Activated T-helper 1 cell treated with anti-CD3 and anti-CD28 coated beads, Interleukin-12 subunit alpha, Interleukin-12 subunit beta, Interleukin-2, Interleukin-4 antibody, amounts not matched to agents 30 ng/mL and 10 ng/mL and 1 ng/mL, durations not matched to agents 14 hours and 24 hours and 36 hours (primary cell): ENCODE measurements around the gene ENTPD2. TPM values are rescaled to one million over a fixed set of nuclear protein-coding genes. Genes with fewer than 3 reads are reported as not detected.

Experiments used
- DNase-seq: peaks from one replicate; pipeline ENCODE4 v3.0.0; 2021; ENCODE audit warnings: low spot score
- H3K27ac Mint-ChIP-seq: one replicate; pipeline ENCODE4 v1.8.0; 2021; ENCODE audit warnings: mild to moderate bottlenecking, mixed read lengths
- H3K27me3 Mint-ChIP-seq: one replicate; pipeline ENCODE4 v1.8.0; 2022; ENCODE audit warnings: mild to moderate bottlenecking, moderate library complexity, mixed read lengths; ENCODE audit not compliant: insufficient read depth
- H3K36me3 Mint-ChIP-seq: one replicate; pipeline ENCODE4 v1.8.0; 2021; ENCODE audit warnings: low read depth, mixed read lengths
- H3K4me1 Mint-ChIP-seq: one replicate; pipeline ENCODE4 v1.8.0; 2021; ENCODE audit warnings: low read depth, mixed read lengths
- H3K4me3 Mint-ChIP-seq: one replicate; pipeline ENCODE4 v1.8.0; 2021; ENCODE audit warnings: mild to moderate bottlenecking, moderate library complexity, mixed read lengths
- H3K9me3 Mint-ChIP-seq: one replicate; pipeline ENCODE4 v1.8.0; 2021; ENCODE audit warnings: mixed read lengths
- intact Hi-C: fragments of 100-400 bp; cut with micrococcal nuclease; formaldehyde crosslinking; loops from one replicate; pipeline ENCODE4 v1.15.1; 2024
- total RNA-seq: library from RNA; stranded (reverse); gene quantifications from 2 replicates; pipeline ENCODE4 v1.2.3, GENCODE V29; 2022

The ENTPD2 gene
- total RNA-seq, 1 donor from 2014 or later: not detected

- H3K36me3 Mint-ChIP-seq: no peaks in the 10 kb centered on the region
- intact Hi-C loops: loop anchor here (5.0 to 10.0 kb wide), 3 partner anchors 131 to 539 kb away; partner anchors contain the start of gene SEC16A
- H3K4me1 Mint-ChIP-seq: no peaks in the 10 kb centered on the region
- H3K4me3 Mint-ChIP-seq: no peak overlapping the region
- no peaks in the 10 kb centered on the region for H3K27me3 Mint-ChIP-seq
- H3K27ac Mint-ChIP-seq: no peak overlapping the region
- no peak for DNase-seq
- H3K9me3 Mint-ChIP-seq: no peaks in the 10 kb centered on the region
Observed at GRCh38 chr9:137023583-137023991, 30.3 kb downstream of the ENTPD2 start.

DNA sequence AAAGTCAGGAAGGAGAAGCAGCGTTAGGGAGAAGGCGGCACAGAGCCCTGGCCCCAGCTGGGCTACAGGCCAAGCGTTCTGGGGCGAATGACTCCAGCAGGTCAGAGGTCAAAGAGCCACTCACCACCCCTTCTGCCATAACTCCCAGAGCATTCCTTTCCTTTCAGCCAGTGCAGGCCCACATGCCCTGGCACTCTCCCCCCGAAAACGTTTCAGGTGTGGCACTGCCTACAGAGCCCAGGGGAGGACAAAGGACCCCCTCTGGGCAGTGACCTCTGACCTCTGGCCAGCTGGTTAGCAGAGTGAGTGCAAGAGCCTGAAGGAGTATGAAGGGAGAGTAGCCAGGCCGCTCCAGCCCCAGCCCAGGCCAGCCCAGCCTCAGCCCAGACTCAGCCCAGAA, 30.7 kb downstream of the ENTPD2 start:
- Mint-ChIP-seq H3K4me3 (no peak overlapping the region), H3K27ac (no peak overlapping the region), H3K27me3 (no peaks in the 10 kb centered on the region), H3K4me1 (no peaks in the 10 kb centered on the region), H3K9me3 (no peaks in the 10 kb centered on the region), H3K36me3 (no peaks in the 10 kb centered on the region)
- DNase-seq: no peak
- intact Hi-C loops: loop anchor here (5.0 to 10.0 kb wide), 3 partner anchors 132 to 538 kb away; partner anchors contain the start of gene SEC16A

DNA sequence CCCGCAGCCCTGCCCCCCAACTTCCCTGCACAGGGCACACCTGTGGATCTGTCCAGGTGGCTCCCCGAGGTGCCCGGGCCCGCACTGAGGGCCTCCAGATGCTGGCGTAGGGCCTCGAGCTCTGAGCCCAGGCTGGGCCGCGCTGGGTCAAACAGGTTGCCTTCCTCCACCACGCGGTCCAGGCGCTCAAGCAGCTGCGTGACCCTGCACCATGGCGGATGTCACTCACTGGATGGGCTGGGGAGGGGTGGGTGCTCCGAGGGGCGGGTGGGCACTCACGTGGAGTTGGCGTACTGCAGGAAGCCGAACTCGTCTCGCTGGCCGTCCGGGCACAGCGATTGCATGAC, 31.2 kb downstream of the ENTPD2 start:
- Mint-ChIP-seq H3K36me3 (no peaks in the 10 kb centered on the region), H3K4me1 (no peaks in the 10 kb centered on the region), H3K27ac (no peak overlapping the region), H3K4me3 (no peak overlapping the region), H3K27me3 (no peaks in the 10 kb centered on the region), H3K9me3 (no peaks in the 10 kb centered on the region)
- intact Hi-C loops: loop anchor here (1.0 to 10.0 kb wide), 7 partner anchors 30 to 538 kb away; partner anchors contain the start of genes EDF1, PAXX, SEC16A and TMEM141
- no peak for DNase-seq

GRCh38 chr9:137021979-137022661, 31.7 kb downstream of the ENTPD2 start:
- Mint-ChIP-seq H3K9me3 (no peaks in the 10 kb centered on the region), H3K27me3 (no peaks in the 10 kb centered on the region), H3K36me3 (no peaks in the 10 kb centered on the region), H3K4me1 (no peaks in the 10 kb centered on the region), H3K27ac (peak overlapping the region; percentile 29), H3K4me3 (no peak overlapping the region)
- peak; percentile 64 for DNase-seq
- intact Hi-C loops: loop anchor here (1.0 to 10.0 kb wide), 7 partner anchors 30 to 537 kb away; partner anchors contain the start of genes EDF1, PAXX, SEC16A and TMEM141

- H3K9me3 Mint-ChIP-seq: no peaks in the 10 kb centered on the region
- H3K27ac Mint-ChIP-seq: peak overlapping the region; percentile 29
- H3K4me3 Mint-ChIP-seq: no peak overlapping the region
- no peak for DNase-seq
- no peaks in the 10 kb centered on the region for H3K4me1 Mint-ChIP-seq
- no peaks in the 10 kb centered on the region for H3K36me3 Mint-ChIP-seq
- no peaks in the 10 kb centered on the region for H3K27me3 Mint-ChIP-seq
- intact Hi-C loops: loop anchor here (5.0 to 10.0 kb wide), 3 partner anchors 133 to 537 kb away; partner anchors contain the start of gene SEC16A
Observed at GRCh38 chr9:137021568-137021978, 32.3 kb downstream of the ENTPD2 start.

- H3K36me3 Mint-ChIP-seq: no peaks in the 10 kb centered on the region
- no peak overlapping the region for H3K4me3 Mint-ChIP-seq
- H3K27ac Mint-ChIP-seq: no peak overlapping the region
- no peak for DNase-seq
- H3K27me3 Mint-ChIP-seq: no peaks in the 10 kb centered on the region
- no peaks in the 10 kb centered on the region for H3K9me3 Mint-ChIP-seq
- H3K4me1 Mint-ChIP-seq: no peaks in the 10 kb centered on the region
- intact Hi-C loops: loop anchor here (5.0 to 10.0 kb wide), 3 partner anchors 134 to 536 kb away; partner anchors contain the start of gene SEC16A
Observed at GRCh38 chr9:137020771-137021567, 32.9 kb downstream of the ENTPD2 start.

DNA sequence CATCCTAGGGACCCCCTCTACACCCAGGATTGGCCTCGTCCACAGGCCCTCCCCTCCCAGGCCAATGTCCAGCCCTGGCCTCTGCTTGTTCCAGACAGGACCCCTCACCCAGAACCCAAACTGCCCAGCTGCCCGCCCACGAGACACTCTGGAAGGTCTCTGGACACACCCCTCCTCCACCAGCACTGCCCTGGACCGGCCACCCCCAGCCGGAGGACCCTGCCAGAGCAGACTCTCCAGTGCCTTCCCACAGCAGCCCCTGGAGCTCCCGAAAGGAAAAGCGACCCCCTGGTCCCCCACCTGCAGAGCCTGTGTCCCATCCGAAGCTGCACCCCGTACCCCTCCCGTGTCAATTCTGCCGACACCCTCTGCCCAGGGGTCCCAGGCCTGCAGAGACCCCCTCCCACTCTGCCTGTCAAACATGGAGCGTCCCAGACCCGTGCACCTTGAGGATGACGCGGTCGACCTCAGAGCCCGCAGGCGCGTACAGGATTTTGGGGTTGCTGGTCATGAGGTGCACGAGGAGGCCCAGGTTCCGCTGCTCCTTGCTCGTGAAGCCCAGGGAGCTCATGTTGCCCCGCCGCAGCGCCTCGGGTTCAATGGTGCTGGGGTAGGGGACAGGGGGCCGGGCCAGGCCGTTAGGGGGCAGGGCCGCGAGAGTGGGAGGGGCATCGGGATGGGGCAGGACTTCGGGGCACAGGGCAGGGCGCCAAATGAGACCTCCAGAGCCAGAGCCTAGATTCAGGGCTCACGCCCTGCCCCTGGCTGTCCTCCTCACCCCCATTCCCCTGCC, 33.8 kb downstream of the ENTPD2 start:
- no peaks in the 10 kb centered on the region for H3K36me3 Mint-ChIP-seq

GRCh38 chr9:137018761-137019559, 34.9 kb downstream of the ENTPD2 start:
- Mint-ChIP-seq H3K9me3 (no peaks in the 10 kb centered on the region), H3K36me3 (no peaks in the 10 kb centered on the region), H3K27ac (peak overlapping the region; percentile 53), H3K27me3 (no peaks in the 10 kb centered on the region), H3K4me3 (no peak overlapping the region), H3K4me1 (no peaks in the 10 kb centered on the region)
- intact Hi-C loops: no loop called here
- DNase-seq: no peak

More for the DNA sequence above, 33.8 kb downstream of the ENTPD2 start:
- Mint-ChIP-seq H3K9me3 (no peaks in the 10 kb centered on the region), H3K4me3 (no peak overlapping the region), H3K27ac (no peak overlapping the region), H3K27me3 (no peaks in the 10 kb centered on the region), H3K4me1 (no peaks in the 10 kb centered on the region)
- intact Hi-C loops: loop anchor here (5.0 to 10.0 kb wide), 3 partner anchors 135 to 535 kb away; partner anchors contain the start of gene SEC16A
- no peak for DNase-seq

- Mint-ChIP-seq H3K9me3 (no peaks in the 10 kb centered on the region), H3K27ac (no peak overlapping the region), H3K36me3 (no peaks in the 10 kb centered on the region), H3K4me3 (no peak overlapping the region), H3K4me1 (no peaks in the 10 kb centered on the region), H3K27me3 (no peaks in the 10 kb centered on the region)
- no peak for DNase-seq
- intact Hi-C loops: no loop called here
Observed at GRCh38 chr9:137017791-137018497, 35.9 kb downstream of the ENTPD2 start.

DNA sequence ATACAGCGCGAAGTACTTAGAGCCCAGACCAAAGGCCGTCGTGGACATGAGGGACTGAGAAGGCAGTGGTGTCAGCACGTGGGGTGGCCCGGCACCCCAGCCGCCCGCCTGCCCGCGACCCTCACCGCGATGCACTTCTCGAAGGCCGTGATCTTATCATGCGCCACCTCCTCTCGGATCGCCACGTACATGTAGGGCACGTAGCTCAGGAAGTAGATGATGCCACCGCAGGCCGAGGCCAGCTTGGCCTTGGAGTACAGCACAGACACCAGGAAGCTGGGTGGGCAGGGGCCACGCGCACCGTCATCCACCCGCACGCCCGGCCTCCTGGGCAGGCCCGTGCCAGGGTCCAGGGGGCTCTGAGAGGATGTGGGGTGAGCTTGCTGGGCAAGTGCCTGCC, 36.8 kb downstream of the ENTPD2 start:
- Mint-ChIP-seq H3K27me3 (no peaks in the 10 kb centered on the region), H3K36me3 (no peaks in the 10 kb centered on the region), H3K4me1 (no peaks in the 10 kb centered on the region), H3K9me3 (no peaks in the 10 kb centered on the region), H3K27ac (no peak overlapping the region), H3K4me3 (no peak overlapping the region)
- intact Hi-C loops: no loop called here
- no peak for DNase-seq

- DNase-seq: no peak
- no peak overlapping the region for H3K4me3 Mint-ChIP-seq
- intact Hi-C loops: no loop called here
- H3K36me3 Mint-ChIP-seq: no peaks in the 10 kb centered on the region
- H3K9me3 Mint-ChIP-seq: no peaks in the 10 kb centered on the region
- H3K4me1 Mint-ChIP-seq: no peaks in the 10 kb centered on the region
- H3K27me3 Mint-ChIP-seq: no peaks in the 10 kb centered on the region
- no peak overlapping the region for H3K27ac Mint-ChIP-seq
Observed at GRCh38 chr9:137016436-137016835, 37.4 kb downstream of the ENTPD2 start.
